ACHN (cell line): ENCODE measurements around the gene MGRN1.

Experiments
- DNase-seq: peaks from one replicate; pipeline ENCODE4 v3.0.0-alpha.2; 2015
- in situ Hi-C: cut with HindIII; loops from 2 replicates; pipeline ENCODE4 v1.10.0; 2017; ENCODE audit warnings: low sequenced_read_pairs, low pct_ligation_motif_present, low pct_unique_long_range_greater_than_20kb

Gene MGRN1

GRCh38 chr16:4701791-4702465, 77.3 kb downstream of the MGRN1 start:
- in situ Hi-C loops, result no loop called here
- DNase-seq, result no peak

- in situ Hi-C loops, result no loop called here
- DNase-seq, result peak; percentile 27
Measured at GRCh38 chr16:4702466-4702808, 77.8 kb downstream of the MGRN1 start.

GRCh38 chr16:4703906-4704305, 79.3 kb downstream of the MGRN1 start:
- no peak for DNase-seq
- in situ Hi-C loops, result no loop called here

- no peak for DNase-seq
- in situ Hi-C loops, result no loop called here
Measured at GRCh38 chr16:4704491-4704890, 79.9 kb downstream of the MGRN1 start.

- no peak for DNase-seq
- in situ Hi-C loops, result no loop called here
Measured at GRCh38 chr16:4704913-4705312, 80.3 kb downstream of the MGRN1 start.

GRCh38 chr16:4706871-4707270, 82.2 kb downstream of the MGRN1 start:
- DNase-seq, result no peak
- in situ Hi-C loops, result no loop called here

GRCh38 chr16:4709481-4709880, 84.9 kb downstream of the MGRN1 start:
- no peak for DNase-seq
- in situ Hi-C loops, result no loop called here

GRCh38 chr16:4713663-4714501, 89.3 kb downstream of the MGRN1 start:
- in situ Hi-C loops, result no loop called here
- DNase-seq, result no peak

GRCh38 chr16:4714996-4715395, 90.4 kb downstream of the MGRN1 start:
- no peak for DNase-seq
- in situ Hi-C loops, result no loop called here

GRCh38 chr16:4718466-4718865, 93.8 kb downstream of the MGRN1 start:
- DNase-seq, result no peak
- in situ Hi-C loops, result no loop called here

GRCh38 chr16:4723071-4723767, 98.6 kb downstream of the MGRN1 start:
- DNase-seq, result no peak
- in situ Hi-C loops, result no loop called here

GRCh38 chr16:4724661-4725270, 100.1 kb downstream of the MGRN1 start:
- in situ Hi-C loops, result no loop called here
- DNase-seq, result no peak

- no peak for DNase-seq
- in situ Hi-C loops, result no loop called here
Measured at GRCh38 chr16:4726616-4727015, 102.0 kb downstream of the MGRN1 start.

GRCh38 chr16:4728676-4729075, 104.0 kb downstream of the MGRN1 start:
- DNase-seq, result no peak
- in situ Hi-C loops, result no loop called here

GRCh38 chr16:4729876-4730275, 105.2 kb downstream of the MGRN1 start:
- no peak for DNase-seq
- in situ Hi-C loops, result no loop called here

GRCh38 chr16:4733211-4733742, 108.7 kb downstream of the MGRN1 start:
- in situ Hi-C loops, result no loop called here
- no peak for DNase-seq

GRCh38 chr16:4733747-4734062, 109.1 kb downstream of the MGRN1 start:
- DNase-seq, result peak; percentile 13
- in situ Hi-C loops, result no loop called here

- peak; percentile 99 for DNase-seq
- in situ Hi-C loops, result no loop called here
Measured at GRCh38 chr16:4734063-4734729, 109.6 kb downstream of the MGRN1 start, which contains the start of the genes ANKS3 and DNAAF8. ANKS3 (minus strand) TSS chr16:4734271; CDS start chr16:4730149, 4,122 bp downstream. DNAAF8 (plus strand) TSS chr16:4734537; CDS start chr16:4736515, 1,978 bp downstream.
